ENCODE data around the gene VSIG10L2. TPM values are rescaled to one million over a fixed set of nuclear protein-coding genes. Genes with fewer than 3 reads are reported as not detected.

The VSIG10L2 gene
- total RNA-seq, 1 experiment from 2014 or later: not detected

DNA sequence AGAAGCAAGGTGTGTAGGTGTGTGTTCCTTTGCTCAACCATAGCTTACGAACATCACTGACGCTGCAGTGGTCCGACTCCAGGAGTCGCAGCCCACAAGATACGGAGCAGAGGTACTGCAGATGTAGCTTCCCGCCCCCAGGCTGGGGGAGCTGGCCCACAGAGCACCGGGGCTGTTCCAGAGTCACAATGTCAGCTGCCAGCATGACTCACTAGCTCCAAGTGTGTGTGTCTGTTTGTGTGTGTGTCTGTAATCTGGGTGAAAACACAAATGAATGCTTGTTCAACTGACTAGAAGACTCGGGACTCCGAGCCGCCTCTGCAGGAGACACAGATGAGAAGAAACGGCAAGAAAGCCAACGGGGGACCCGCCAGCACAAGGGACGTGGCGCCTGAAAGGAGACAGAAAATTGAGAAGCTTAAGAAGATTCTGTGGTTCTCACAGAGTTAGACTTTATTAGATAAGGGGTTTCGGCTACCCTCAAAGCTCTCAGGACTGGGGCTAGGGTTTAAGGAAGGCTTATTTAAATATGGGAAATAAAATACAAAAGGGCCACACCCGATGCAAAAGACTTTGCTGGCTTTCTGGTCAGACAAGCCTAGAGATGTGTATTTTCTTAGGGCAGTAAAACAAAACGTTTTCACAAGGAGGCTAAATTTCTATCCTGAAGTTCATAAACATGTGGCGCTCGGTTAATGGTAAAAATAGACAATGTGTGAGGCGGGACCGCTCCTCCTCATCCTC lies 10.7 kb downstream of the VSIG10L2 start:
- Histone ChIP-seq H3K4me2 (no peak overlapping the region), H4K20me1 (ENCODE audit: insufficient read depth) (no peaks in the 10 kb centered on the region), H3K4me3 (no peak overlapping the region), H3K4me1 (replicated peaks; ENCODE audit: insufficient read depth) (no peaks in the 10 kb centered on the region), H3F3A (ENCODE audit: insufficient read depth, low read depth) (no peaks in the 10 kb centered on the region), H3K9me3 (ENCODE audit: insufficient read depth, low read depth) (no peaks in the 10 kb centered on the region), H3K27ac (no peak overlapping the region), H2AFZ (no peak overlapping the region), H3K9me2 (ENCODE audit: insufficient read depth) (no peaks in the 10 kb centered on the region), H3K79me2 (ENCODE audit: low read depth) (no peaks in the 10 kb centered on the region), H3K27me3 (ENCODE audit: insufficient read depth, low read depth) (no peaks in the 10 kb centered on the region), H3K36me3 (ENCODE audit: low read depth) (no peaks in the 10 kb centered on the region)
- intact Hi-C loops (cut with micrococcal nuclease; ENCODE audit: unreplicated experiment): no loop called here
- TF ChIP-seq, protein P1, sequence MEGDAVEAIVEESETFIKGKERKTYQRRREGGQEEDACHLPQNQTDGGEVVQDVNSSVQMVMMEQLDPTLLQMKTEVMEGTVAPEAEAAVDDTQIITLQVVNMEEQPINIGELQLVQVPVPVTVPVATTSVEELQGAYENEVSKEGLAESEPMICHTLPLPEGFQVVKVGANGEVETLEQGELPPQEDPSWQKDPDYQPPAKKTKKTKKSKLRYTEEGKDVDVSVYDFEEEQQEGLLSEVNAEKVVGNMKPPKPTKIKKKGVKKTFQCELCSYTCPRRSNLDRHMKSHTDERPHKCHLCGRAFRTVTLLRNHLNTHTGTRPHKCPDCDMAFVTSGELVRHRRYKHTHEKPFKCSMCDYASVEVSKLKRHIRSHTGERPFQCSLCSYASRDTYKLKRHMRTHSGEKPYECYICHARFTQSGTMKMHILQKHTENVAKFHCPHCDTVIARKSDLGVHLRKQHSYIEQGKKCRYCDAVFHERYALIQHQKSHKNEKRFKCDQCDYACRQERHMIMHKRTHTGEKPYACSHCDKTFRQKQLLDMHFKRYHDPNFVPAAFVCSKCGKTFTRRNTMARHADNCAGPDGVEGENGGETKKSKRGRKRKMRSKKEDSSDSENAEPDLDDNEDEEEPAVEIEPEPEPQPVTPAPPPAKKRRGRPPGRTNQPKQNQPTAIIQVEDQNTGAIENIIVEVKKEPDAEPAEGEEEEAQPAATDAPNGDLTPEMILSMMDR (conservative IDR thresholded peaks at IDR 0.05): no peak
- TF ChIP-seq EZH2 (IDR thresholded peaks at IDR 0.05; ENCODE audit: low read depth): no peak
- no TSS peak for BruUV-seq (replicated peaks)
- POLR2A ChIA-PET (ENCODE audit: unreplicated experiment): no interaction called here
- DNase-seq: no peak
- CTCF ChIA-PET: no interaction called here

- H3K9me3 ChIP-seq (ENCODE audit: insufficient read depth, low read depth): no peaks in the 10 kb centered on the region; the same call in 1 of the 2 replicates
- H2AFZ ChIP-seq: no peak overlapping the region
- DNase-seq: no peak
- TF ChIP-seq EZH2 (IDR thresholded peaks at IDR 0.05; ENCODE audit: low read depth): no peak
- TF ChIP-seq, protein P1 (conservative IDR thresholded peaks at IDR 0.05): no peak
- H3K79me2 ChIP-seq (ENCODE audit: low read depth): no peaks in the 10 kb centered on the region
- no TSS peak for BruUV-seq (replicated peaks)
- H3F3A ChIP-seq (ENCODE audit: insufficient read depth, low read depth): no peaks in the 10 kb centered on the region
- H3K4me3 ChIP-seq: no peak overlapping the region
- H3K27ac ChIP-seq: no peak overlapping the region
- H3K4me2 ChIP-seq: no peak overlapping the region
- H3K36me3 ChIP-seq (ENCODE audit: low read depth): no peaks in the 10 kb centered on the region
- H4K20me1 ChIP-seq (ENCODE audit: insufficient read depth): no peaks in the 10 kb centered on the region
- H3K27me3 ChIP-seq (ENCODE audit: insufficient read depth, low read depth): no peaks in the 10 kb centered on the region
- no peaks in the 10 kb centered on the region for H3K9me2 ChIP-seq (ENCODE audit: insufficient read depth)
- POLR2A ChIA-PET (ENCODE audit: unreplicated experiment): interaction anchor here (0.6 kb wide), 1 partner anchor 1385 kb away, joined by 15 read pairs; no protein-coding TSS in a partner anchor
- CTCF ChIA-PET: no interaction called here
- intact Hi-C loops (cut with micrococcal nuclease; ENCODE audit: unreplicated experiment): no loop called here
- no peaks in the 10 kb centered on the region for H3K4me1 ChIP-seq (replicated peaks; ENCODE audit: insufficient read depth)
These were observed 11.9 kb downstream of the VSIG10L2 start for GRCh38 chr11:125957618-125958332.

GRCh38 chr11:125958872-125959400 lies 13.1 kb downstream of the VSIG10L2 start:
- ChIA-PET POLR2A (ENCODE audit: unreplicated experiment) (no interaction called here), CTCF (no interaction called here)
- no peak overlapping the region for H3K4me3 ChIP-seq
- no peak overlapping the region for H3K4me2 ChIP-seq
- TF ChIP-seq, protein P1 (conservative IDR thresholded peaks at IDR 0.05): no peak
- TF ChIP-seq EZH2 (IDR thresholded peaks at IDR 0.05; ENCODE audit: low read depth): no peak
- no peaks in the 10 kb centered on the region for H3K36me3 ChIP-seq (ENCODE audit: low read depth)
- H2AFZ ChIP-seq: no peak overlapping the region
- intact Hi-C loops (cut with micrococcal nuclease; ENCODE audit: unreplicated experiment): no loop called here
- no peaks in the 10 kb centered on the region for H3K79me2 ChIP-seq (ENCODE audit: low read depth)
- no peaks in the 10 kb centered on the region for H4K20me1 ChIP-seq (ENCODE audit: insufficient read depth)
- no peaks in the 10 kb centered on the region for H3F3A ChIP-seq (ENCODE audit: insufficient read depth, low read depth)
- H3K27me3 ChIP-seq (ENCODE audit: insufficient read depth, low read depth): no peaks in the 10 kb centered on the region
- no peak overlapping the region for H3K27ac ChIP-seq
- DNase-seq: no peak
- no peaks in the 10 kb centered on the region for H3K9me2 ChIP-seq (ENCODE audit: insufficient read depth)
- no peaks in the 10 kb centered on the region; the same call in 1 of the 2 replicates for H3K9me3 ChIP-seq (ENCODE audit: insufficient read depth, low read depth)
- H3K4me1 ChIP-seq (replicated peaks; ENCODE audit: insufficient read depth): no peaks in the 10 kb centered on the region
- BruUV-seq (replicated peaks): no TSS peak
